ENCODE data around the gene LRMDA.

The LRMDA gene

DNA sequence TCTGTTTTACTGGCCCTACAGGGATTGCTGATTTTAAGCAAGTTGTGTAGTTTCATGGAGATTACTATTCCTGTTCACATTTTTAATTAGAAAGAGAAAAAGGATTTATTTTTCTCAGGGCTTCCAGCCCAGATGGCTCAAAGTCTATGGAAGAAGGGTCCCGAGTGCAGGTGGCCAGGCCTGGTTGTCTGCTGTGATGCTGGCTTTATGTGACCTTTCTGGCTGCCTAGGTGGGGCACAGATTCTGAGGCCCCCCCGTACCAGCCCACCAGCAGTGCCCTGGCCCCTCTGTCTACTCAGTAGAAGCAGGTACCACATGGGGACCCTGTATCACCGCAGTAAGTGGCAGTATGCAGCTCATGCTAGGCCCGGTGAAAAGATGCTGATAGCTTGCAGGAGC lies 426.5 kb downstream of the LRMDA start:
- no peak for DNase-seq

DNA sequence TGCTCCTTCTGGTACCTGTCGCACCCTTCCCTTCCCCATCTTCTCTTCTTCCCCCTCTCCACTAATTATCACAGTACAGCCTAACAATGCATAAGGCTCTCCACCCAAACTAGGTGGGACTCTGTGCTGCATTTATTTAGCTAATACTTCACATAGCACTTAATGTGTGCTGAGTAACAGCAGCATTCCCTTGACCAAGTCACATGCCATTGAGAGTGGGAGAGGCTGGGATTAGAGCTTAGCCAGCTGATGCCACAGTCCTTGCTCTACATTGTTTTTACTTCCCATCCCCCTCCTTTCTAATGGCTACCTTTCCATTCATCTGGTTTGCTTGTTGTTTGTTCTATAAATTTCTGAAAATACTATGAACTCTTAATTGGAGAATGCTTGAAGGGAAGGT lies 426.9 kb downstream of the LRMDA start:
- DNase-seq = no peak

DNA sequence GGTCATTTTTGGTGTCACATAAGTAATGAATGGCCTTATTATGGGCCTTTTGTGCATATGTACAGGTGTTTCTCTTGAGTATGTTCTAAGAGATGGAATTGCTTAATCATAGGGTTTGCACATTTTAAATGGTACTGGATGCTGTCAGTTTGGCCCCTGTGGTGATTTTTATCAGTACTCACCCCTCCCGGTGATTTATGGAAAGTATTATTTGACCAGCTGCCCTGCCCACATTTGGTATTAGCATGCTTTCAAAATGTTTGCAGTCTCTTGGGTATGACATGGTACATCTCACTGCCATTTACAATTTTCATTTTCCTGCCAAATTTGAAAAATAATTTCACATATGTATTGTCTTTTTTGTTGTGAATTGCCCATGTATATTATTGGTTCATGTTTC lies 427.7 kb downstream of the LRMDA start:
- DNase-seq = no peak

DNA sequence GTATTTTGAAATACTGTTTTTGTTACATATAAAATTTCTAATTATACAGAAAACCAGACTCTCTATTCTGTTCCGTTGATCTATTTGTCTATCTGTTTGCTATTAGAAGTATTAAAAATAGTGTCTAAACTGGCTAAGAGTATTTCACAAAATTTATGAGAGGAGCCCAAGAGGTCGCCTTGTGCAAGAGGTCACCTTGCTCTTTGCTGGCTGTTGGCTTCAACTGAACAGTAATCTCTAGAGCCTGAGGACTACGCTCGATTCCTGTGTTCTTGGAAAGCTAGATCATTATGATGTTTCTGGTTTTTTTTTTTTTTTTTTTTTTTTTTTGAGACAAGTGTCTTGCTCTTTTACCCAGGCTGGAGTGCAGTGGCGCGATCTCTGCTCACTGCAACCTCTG lies 428.6 kb downstream of the LRMDA start:
- no peak for DNase-seq

DNA sequence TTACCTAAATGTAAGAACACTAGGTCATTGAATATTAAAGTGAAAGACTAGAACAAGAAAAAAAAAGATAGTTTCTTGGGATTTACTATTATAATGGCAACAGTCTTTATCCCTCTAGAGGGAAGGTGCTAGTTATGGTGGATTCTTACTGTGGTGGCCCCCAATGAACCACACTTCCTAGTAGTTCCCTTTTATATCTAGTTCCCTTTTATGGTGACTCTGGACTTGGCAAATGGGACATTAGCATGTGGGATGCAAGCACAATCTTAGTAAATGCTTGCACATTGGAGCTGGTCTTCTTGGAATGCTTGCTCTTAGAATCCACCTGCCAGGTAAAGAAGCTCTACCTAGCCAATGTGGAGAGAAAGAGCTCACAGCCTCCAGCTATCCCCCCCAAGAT lies 430.2 kb downstream of the LRMDA start:
- no peak for DNase-seq

DNA sequence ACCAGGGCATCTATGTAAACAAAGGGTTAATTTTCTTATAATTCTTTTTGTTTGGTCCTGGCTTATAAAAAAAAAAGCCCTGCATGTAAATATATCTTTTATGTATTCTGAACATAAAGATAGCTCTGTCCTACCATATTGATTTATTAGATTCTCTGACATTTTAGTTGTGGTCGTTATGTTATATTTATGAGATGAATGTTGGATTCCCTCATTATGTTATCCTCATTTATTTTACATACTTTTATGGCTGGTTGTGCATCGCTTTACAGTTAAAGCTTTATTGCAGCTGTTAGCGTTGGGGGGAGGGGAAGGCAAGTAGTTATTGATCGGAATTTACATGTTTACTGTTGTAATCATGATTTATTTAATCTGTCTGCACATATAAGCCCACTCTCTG lies 431.5 kb downstream of the LRMDA start:
- no peak for DNase-seq

DNA sequence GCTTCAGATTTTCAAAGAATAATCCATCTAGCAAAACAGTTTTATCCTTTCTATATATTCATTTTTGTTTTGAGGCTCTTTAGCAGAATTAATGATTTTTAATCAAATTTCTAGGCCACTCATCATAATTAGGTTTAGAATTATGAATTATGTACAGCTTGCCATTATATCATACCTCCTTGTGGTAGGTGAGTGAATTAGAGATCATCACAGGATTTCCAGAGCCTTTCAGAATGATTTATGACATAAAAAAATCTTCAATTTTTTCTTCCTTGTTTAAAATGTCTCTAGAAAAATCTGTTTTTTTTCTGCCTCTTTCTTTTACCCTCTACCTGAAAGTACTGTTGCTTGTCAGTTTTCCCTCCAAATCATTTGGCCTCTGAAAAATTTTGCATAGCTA lies 433.3 kb downstream of the LRMDA start:
- no peak for DNase-seq

DNA sequence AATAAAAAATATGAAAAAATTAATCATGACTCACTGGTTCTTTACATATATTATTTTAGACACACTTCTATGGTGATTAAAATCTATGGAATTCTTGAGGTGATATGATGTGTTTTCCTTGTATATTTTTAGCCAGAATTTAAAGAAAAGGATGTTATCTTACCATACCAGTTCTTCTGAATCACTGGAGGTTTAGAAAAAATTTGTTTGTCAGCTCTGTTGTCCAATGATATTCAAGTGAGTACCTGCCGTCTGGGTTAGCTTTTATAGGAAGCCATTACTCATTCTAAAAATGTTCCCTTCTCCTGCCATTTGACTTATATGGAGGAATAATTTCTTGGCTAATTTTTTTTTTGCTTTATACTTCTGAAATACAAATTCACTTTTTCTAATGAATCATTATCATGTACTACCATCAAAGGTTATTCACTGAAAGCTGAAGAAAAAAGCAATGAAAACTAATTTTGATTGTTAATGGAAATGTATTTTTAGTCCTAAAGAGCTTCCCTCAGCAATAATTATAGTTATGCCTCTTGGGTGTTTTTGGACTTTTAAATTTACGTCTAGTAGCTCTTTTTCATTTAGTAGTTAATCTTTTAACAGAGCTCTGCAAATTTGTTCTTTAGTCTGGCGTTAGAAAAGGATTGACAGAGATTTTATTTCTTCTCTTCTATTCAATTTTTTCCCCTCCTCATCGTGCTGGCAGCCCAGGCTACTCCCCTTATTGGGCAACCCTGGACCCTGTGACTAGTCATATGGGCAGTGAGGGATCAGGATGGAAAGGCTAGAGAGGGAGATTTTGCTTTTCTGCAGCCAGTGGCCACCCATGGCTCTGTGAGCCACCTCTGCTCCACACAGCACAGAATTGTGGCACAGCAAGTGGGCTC lies 434.2 kb downstream of the LRMDA start:
- no peak for DNase-seq

DNA sequence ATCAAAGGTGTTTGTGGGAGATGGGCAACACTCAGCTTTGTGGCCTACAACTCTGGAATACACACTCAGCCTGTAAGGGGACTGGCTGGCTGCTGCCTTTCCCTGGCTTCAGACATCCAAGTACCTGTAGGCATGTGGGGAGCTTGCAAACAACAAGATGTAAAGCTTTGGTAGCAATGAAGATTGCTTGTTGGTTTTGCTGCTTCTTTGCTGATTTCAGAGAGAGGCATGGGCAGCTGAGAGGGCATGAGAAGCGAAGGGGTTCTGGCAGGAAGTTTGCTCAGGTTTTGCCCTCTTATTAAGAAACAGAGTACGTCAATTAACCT lies 434.8 kb downstream of the LRMDA start:
- DNase-seq = no peak

DNA sequence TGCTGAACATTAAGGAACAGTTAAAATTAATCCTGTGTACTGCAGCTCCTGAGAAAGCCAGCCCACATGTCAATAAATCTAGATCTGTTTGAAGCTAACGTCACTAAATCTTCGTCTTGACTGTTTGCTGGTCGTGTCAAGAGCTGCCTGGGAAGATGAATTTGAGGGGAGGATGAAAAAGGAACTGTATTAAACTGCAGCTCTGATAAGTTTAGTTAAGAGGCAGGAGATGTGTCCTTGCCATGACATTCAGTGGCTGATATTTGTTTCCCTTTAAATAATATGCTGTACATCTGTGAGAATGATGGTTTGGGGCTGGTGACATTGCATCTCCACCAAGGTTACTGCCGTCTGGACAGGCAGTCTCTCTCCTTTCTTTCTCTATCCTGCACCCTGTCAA lies 435.3 kb downstream of the LRMDA start:
- DNase-seq = no peak

DNA sequence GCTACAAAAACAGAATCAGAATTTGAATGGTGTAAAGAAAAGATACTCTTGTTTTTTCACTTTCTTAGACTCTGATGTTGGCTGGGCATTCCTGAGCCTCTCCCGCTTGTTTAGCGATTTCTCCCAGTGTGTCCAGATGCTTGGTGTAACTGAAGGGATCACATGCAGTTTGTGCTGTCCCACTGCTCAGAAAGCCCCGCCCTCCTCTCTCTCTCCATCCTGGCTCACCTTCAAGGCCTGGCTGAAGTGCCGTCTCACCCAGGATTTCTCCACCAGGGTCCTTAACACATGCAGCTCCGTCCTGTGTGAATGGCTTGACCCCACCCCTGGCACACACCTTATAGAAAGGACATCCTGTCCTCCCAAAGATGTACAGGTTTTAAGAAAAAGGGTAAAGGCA lies 437.1 kb downstream of the LRMDA start:
- DNase-seq = no peak

DNA sequence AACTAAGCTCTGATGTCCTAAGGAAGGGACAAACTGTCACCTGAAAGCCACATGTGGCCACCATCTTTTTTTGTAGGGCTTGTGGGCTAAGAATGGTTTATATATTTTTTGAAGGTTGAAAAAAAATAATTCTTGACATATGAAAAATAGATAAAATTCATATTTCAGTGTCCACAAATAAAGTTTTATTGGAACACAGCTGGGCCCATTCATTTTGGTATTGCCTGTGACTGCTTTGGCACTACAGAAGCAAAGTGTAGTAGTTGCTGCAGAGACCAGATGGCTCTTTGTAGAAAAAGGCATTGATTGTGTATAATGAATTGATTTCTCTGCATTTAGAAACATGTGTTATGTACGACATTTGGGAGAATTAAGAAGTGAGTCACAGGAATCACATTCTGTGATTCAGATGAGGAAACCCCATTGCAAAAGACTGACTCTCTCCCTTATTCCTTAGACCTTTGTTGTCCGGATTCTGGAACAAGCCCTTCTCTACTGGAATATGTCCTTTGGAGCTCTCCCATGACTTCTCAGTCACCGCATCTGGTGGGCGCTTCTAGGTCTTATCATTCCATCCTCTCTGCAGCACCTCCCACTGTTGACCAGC lies 438.7 kb downstream of the LRMDA start:
- no peak for DNase-seq

DNA sequence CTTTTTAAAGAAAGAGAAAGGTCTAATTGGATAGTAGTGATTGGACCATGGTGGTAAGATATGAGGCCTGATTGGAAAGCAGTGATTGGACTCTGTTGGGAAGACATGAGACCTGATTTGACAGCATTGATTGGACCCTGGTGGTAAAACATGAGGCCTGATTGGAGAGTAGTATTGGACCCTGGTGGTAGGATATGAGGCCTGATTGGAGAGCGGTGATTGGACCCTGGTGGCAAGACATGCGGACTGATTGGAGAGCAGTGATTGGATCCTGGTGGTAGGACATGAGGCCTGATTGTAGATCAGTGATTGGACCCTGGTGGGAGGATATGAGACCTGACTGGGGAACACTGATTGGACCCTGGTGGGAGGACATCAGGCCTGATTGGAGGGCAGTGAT lies 444.3 kb downstream of the LRMDA start:
- no peak for DNase-seq

DNA sequence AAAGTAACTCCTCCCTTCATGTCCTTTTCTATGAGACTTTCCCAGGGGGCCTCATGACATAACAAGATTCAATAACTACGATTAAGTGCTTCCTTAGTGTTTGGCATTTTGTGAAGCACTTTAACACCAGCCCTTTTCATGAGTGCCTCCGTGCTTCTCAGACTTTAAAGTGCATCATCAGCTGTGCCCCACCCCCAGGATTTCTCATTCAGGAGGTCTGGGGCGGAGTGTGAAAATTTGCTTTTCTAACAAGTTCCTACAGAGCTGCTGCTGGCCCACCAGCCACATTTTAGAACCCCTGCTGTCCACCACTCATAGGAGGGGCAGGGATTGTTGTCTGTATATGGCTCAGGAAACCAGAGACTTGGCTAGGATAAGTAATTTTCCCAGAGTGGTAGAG lies 445.3 kb downstream of the LRMDA start:
- no peak for DNase-seq

DNA sequence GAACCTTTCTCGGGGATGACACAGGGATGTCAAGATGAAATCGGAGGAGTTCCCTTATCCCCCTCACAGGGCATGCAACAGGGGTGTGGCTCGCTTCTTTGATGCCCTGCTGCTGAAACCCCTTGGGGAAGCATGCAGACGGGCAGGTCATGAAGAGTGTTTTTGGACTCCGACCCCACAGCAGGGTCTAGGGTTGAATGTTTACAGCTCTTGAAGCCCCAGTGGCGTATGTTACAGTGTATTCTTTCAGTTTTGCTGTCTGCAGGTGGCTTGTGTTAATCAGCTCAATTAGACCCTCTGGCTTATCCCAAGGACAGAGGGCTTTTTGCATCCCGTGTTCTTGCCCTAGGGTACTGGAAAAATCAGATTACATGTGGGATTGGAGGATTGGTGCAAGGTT lies 446.5 kb downstream of the LRMDA start:
- no peak for DNase-seq

DNA sequence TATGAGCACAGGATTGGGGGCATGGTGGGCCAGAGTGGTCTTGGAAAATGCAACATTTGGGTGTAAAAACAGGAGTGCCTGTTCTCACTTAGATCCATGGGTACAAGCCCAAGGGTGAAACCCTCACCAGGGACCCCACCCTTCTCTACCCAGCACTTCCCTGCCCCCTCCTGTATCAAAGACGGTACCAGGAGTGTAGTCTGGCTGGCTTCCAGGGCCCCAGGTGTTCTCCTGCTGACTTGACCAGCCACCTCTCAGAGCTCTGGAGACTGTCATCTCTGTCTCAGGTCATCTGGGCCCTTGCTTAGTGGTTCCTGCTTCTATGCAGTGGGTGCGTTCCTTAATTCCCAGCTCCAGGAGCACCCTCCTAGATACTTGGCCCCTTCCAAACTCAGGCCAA lies 447.2 kb downstream of the LRMDA start:
- DNase-seq = no peak

DNA sequence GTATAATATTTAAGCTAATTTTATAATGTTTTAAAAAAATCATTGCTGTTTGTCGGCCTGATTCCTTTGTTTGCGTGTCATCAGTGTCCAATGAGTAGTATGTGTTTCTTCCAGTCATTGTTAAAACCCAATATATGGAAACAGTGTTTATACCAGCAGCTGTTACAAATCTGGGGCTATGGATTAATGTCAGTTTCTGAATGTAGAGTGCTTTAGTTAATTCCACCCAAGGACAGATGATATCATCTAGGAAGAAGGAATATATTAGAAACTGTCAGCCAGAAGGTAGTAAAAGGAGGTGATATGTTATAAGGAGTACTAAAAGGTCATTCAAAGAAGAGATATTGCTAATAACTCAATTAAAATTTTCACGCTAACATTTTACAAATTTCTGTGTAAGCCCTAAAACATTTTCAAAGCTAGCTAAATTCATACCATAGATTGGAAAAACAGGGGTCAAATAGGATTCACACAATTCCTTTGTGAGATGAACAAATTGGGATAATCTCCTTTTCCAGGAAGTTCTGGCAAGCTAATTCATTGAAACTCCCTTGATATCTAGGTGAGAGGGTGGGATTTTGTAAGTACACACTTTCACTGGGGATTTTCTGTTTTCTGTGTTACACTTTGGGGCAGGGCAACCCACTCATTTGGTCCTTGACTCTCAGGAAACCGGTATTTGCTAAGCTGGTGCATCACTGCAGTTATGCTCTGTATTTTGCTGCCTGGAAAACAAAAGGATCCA lies 448.8 kb downstream of the LRMDA start:
- DNase-seq = no peak

DNA sequence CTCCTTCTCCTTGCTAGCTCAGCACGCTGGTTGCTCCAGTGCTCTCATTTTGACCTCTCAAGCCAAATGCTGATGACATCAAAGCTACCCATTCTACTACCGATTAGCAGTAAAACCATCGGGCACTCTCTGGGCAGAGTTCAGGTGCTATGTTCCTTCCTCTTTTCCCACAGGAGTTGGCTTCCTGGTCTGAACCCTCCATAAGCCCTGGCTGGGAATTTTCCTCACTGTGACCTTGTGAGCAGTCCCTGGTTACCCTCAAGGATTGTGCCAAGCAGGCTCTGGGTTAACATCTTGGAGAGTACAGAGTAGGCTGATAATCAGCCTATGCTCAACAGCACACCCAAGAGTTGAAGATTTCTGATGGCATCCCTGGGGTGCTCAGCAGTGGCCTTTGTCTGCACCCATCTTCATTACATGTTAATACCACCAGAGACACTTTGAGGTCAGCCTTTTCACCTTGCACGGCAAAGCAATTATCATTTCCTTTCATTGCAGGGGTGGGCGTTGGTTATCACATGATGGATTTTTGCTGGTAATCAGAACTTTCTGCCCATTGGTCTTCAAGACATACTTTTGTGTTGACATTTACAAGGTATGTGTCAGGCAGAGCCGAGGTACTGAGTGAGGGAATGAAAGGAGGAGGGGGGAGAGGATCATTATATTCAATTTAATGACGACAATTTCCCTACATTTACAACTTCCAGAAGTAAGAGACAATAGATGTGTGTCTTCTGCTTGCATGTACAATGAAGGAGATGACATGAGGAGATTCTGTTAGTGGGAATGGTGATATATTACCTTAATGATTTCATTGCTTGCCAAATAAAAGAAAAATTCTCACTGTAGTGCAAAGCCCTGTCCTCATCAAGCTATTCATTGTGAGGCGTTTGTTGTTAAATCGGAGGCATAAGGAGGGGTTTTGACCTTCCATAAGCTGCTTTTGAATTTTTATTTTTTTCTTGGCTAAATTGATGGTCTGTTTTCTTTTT lies 452.0 kb downstream of the LRMDA start:
- no peak for DNase-seq

DNA sequence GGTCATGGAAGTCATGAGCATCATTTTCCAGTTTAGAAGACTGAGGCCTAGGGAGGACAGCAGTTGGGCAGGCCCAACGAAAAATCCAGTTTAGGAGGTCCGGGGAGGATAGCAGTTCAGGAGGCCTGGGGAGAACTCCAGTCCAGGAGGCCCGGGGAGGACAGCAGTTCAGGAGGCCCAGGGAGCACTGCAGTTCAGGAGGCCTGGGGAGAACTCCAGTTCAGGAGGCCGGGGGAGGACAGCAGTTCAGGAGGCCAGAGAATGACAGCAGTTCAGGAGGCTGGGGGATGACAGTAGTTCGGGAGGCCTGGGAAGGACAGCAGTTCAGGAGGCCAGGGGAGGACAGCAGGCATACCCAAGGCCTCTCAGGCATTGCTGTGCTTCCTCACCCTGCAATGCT lies 453.4 kb downstream of the LRMDA start:
- no peak for DNase-seq

DNA sequence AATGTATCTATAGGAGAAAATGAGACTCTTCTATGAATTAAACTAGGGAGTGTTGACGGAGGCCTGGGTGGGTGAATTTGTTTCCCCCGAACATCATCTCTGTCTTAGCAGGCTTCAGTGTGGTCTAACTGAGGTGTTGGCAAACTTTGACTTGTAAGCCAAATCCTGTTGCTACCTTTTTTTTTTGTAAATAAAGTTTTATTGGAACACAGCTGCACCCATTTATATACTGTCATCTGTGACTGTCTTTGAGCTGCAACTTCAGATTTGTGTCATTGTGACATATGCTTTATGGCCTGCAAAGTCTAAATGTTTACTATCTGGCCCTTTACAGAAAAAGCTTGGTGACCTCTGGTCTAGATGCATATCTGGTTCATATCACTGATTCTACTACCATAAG lies 455.9 kb downstream of the LRMDA start:
- DNase-seq = no peak

DNA sequence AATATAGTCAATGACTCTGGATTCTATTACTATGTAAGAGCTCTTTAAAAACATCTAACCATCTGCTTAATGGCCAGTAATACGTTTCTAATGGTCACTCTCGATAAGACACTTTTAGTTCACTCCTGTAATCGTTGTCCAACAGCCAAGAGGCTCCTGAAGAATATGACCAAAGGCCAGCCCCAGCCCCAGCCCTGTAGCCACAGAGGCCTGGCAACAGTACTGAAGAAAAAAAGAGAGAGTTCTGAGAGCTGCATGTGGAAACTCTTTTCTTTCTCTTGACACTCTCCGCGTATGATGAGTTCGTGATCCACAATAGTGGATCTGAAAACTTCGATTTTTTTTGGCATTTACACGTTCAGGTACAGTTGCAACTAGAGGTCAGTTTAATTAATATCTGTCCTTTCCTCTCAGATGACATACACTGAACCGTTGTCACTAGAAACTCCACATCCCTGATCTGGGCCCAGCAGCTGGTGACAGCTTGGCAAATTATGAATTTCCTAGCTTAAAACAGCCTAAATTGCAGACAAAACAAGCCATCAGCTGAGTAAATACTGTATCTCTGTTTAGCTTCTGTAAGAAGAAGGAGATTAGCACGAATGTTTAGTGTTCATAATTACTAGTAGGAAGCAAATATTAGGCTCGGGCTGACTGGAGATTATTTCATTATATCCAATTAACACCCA lies 456.7 kb downstream of the LRMDA start:
- DNase-seq = peak; percentile 47

DNA sequence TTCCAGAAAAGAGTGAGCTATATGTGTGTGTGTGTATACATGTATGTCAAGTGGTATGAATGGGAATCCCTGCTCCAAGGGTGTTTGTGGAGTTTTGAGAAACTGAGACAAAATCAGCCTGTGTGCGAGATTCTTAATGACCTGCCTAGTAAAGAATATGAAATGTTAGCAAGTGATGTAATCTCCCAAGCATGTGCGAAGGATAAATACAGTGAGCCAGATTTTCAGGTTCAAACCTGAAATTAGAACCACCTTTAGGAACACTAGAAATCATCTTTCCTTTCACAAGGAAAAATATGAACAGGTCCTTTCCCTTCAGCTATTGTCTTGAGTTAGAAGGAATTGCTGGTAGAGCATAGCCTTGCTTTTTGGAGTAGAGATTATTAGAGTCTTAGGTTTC lies 457.6 kb downstream of the LRMDA start:
- DNase-seq = no peak
